ENCODE measurements around the gene WSCD1. TPM values are rescaled to one million over a fixed set of nuclear protein-coding genes. Genes with fewer than 3 reads are reported as not detected.

The WSCD1 gene
- total RNA-seq (ENCODE audit: low replicate concordance), result 0.08 and 0.47 TPM in 2 replicates

DNA sequence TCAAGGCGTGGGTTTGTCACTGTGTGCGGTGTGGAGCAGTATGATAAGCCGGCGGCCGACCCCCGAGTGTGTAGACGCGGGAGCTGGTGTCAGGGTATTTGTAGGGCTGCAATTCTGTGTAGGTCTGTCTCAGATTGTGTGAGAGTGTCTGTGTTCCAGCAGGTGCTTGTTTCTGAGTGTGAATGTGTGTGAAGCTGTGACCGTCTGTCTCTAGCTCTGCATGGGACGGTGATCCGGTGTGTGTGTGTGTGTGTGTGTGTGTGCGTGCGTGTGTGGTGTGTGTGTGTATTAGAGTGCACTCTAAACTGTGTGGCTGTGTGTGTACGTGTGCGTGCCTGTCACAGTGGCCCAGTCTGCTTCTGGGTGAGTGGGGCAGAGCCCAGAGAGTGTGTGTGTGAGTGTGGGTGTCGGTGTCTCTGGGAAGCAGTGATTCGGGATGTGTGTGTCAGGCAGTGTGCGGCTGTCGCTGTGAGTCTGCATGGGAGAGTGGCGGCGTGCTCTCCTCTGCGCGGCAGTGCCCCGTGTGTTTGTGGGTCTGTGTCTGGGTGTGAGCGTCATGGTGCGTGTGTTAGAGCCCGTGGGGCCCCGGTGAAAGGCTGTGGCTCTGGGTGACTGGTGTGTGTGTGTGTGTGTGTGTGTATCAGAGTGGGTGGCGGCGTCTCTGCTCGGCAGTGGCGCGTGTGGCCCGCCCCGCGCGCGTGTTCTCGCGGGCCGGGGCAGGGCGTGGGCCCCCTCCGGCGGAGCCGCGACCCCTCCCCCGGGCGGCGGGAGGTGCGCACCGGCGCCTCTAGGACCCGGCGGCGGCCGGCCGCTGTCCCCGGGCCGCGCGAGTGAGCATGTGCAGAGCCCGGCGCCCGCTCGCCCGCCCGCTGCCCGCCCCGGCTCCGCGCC, at the start of gene WSCD1:
Gene WSCD1, plus strand, starts transcription at position 841 of the 891 bp plus-strand sequence. CDS start 10,280 bp downstream, outside the sequence.

